Loucy (cell line): ENCODE data around the gene PANK2.

Experiments
- CTCF ChIP-seq: fragments of 200-600 bp; sonication (generic); conservative IDR thresholded peaks from 2 replicates; pipeline ENCODE4 v1.5.1; 2014; ENCODE audit warnings: mild to moderate bottlenecking, antibody characterized with exemption, low read length
- EZH2phosphoT487 ChIP-seq: fragments of 200-600 bp; IDR thresholded peaks from 2 replicates; pipeline ENCODE4 v1.6.1; 2018; ENCODE audit warnings: antibody characterized with exemption, mild to moderate bottlenecking, moderate library complexity, borderline replicate concordance

- TF ChIP-seq CTCF (no peak), EZH2phosphoT487 (no peak)
These were observed 75.5 kb downstream of the PANK2 start for GRCh38 chr20:3964719-3965118.
